ENCODE results near the gene APC. TPM values are rescaled to one million over a fixed set of nuclear protein-coding genes. Genes with fewer than 3 reads are reported as not detected.

The APC gene
- 17.6 TPM for polyA plus RNA-seq (2013, experiment 1 of 2)
- 17.9 TPM for polyA plus RNA-seq (2013, experiment 2 of 2)

DNA sequence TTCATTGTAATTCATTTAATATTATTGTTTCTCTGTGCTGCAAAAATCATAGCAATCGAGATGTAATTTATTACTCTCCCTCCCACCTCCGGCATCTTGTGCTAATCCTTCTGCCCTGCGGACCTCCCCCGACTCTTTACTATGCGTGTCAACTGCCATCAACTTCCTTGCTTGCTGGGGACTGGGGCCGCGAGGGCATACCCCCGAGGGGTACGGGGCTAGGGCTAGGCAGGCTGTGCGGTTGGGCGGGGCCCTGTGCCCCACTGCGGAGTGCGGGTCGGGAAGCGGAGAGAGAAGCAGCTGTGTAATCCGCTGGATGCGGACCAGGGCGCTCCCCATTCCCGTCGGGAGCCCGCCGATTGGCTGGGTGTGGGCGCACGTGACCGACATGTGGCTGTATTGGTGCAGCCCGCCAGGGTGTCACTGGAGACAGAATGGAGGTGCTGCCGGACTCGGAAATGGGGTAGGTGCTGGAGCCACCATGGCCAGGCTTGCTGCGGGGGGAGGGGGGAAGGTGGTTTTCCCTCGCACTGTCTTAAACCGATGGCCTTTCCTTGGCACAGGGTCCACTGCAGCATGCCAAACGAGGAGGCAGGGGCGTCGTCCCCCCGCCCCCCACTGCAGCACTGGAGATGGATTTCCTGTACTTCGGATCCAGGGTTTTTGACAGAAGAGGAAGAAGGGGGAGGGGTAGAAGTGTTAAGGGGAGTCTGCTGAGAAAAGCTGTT, at the start of gene APC:
APC (plus strand) TSS at position 423 of the 728 bp plus-strand sequence. CDS start 17,006 bp downstream, outside the sequence.
- Histone ChIP-seq H3K27me3 (ENCODE audit: insufficient read depth, low read length) (no peaks in the 10 kb centered on the region), H3K9me3 (ENCODE audit: insufficient read depth, low read depth, low read length) (no peaks in the 10 kb centered on the region), H3K27ac (ENCODE audit: low read depth, low read length) (peak within 1 kb of the TSS; percentile 53; the same call in 1 of the 2 replicates), H3K9ac (ENCODE audit: low read depth, low read length) (peak within 1 kb of the TSS; percentile 42), H3K4me3 (ENCODE audit: low read length) (peak within 1 kb of the TSS; percentile 80), H3K4me1 (ENCODE audit: insufficient read depth, low read length) (peaks cover 10% of the 10 kb centered on the region; the same call in 1 of the 2 replicates), H3K36me3 (ENCODE audit: insufficient read depth, low read length) (no peaks in the 10 kb centered on the region)
- WGBS: 1% methylated on average over 36 of the region's 36 CpGs

GRCh38 chr5:112689155-112689909, 48.4 kb upstream of the APC start:
- Histone ChIP-seq H3K4me3 (ENCODE audit: low read length) (no peak overlapping the region), H3K27me3 (ENCODE audit: insufficient read depth, low read length) (no peaks in the 10 kb centered on the region), H3K9ac (ENCODE audit: low read depth, low read length) (no peak overlapping the region), H3K36me3 (ENCODE audit: insufficient read depth, low read length) (no peaks in the 10 kb centered on the region), H3K4me1 (ENCODE audit: insufficient read depth, low read length) (peaks cover 6% of the 10 kb centered on the region; the same call in 1 of the 2 replicates), H3K27ac (ENCODE audit: low read depth, low read length) (no peak overlapping the region), H3K9me3 (ENCODE audit: insufficient read depth, low read depth, low read length) (no peaks in the 10 kb centered on the region)
- WGBS: 87% methylated on average over 2 of the region's 3 CpGs

- Histone ChIP-seq H3K4me3 (ENCODE audit: low read length) (no peak overlapping the region), H3K9me3 (ENCODE audit: insufficient read depth, low read depth, low read length) (no peaks in the 10 kb centered on the region), H3K36me3 (ENCODE audit: insufficient read depth, low read length) (no peaks in the 10 kb centered on the region), H3K27ac (ENCODE audit: low read depth, low read length) (no peak overlapping the region), H3K27me3 (ENCODE audit: insufficient read depth, low read length) (no peaks in the 10 kb centered on the region), H3K9ac (ENCODE audit: low read depth, low read length) (no peak overlapping the region), H3K4me1 (ENCODE audit: insufficient read depth, low read length) (peaks cover 6% of the 10 kb centered on the region; the same call in 1 of the 2 replicates)
- WGBS: 85% methylated on average over 3 of the region's 3 CpGs
Observed at GRCh38 chr5:112690605-112691338, 46.9 kb upstream of the APC start.

GRCh38 chr5:112691339-112691680, 46.4 kb upstream of the APC start:
- Histone ChIP-seq H3K9ac (ENCODE audit: low read depth, low read length) (no peak overlapping the region), H3K4me1 (ENCODE audit: insufficient read depth, low read length) (peaks cover 6% of the 10 kb centered on the region; the same call in 1 of the 2 replicates), H3K9me3 (ENCODE audit: insufficient read depth, low read depth, low read length) (no peaks in the 10 kb centered on the region), H3K36me3 (ENCODE audit: insufficient read depth, low read length) (no peaks in the 10 kb centered on the region), H3K27ac (ENCODE audit: low read depth, low read length) (no peak overlapping the region), H3K27me3 (ENCODE audit: insufficient read depth, low read length) (no peaks in the 10 kb centered on the region), H3K4me3 (ENCODE audit: low read length) (no peak overlapping the region)
- WGBS: 86% methylated on average over 1 of the region's 1 CpG

DNA sequence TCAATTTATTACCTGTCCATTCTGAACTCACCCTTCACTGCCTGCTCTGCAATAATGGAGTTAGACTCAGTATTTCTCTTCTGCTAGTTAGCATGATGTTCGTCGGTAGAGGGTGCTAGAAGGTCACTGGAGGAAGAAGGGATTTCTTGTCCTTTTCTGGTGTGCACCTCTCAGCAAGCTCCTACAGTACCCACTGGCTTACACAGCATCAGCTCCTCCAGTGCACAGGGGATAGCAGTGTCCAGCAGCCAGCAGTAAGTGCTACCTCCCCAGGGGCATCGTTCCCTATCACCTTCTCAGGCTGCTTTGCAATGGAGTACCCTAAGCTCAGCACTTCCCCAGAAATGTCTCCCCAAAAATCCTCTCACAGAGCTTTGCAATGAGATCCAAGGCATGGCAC, 45.9 kb upstream of the APC start:
- Histone ChIP-seq H3K27ac (ENCODE audit: low read depth, low read length) (no peak overlapping the region), H3K4me3 (ENCODE audit: low read length) (no peak overlapping the region), H3K9ac (ENCODE audit: low read depth, low read length) (no peak overlapping the region), H3K4me1 (ENCODE audit: insufficient read depth, low read length) (peaks cover 5% of the 10 kb centered on the region; the same call in 1 of the 2 replicates), H3K9me3 (ENCODE audit: insufficient read depth, low read depth, low read length) (no peaks in the 10 kb centered on the region), H3K27me3 (ENCODE audit: insufficient read depth, low read length) (no peaks in the 10 kb centered on the region), H3K36me3 (ENCODE audit: insufficient read depth, low read length) (no peaks in the 10 kb centered on the region)
- WGBS: 77% methylated on average over 3 of the region's 3 CpGs

- no peaks in the 10 kb centered on the region for H3K4me1 ChIP-seq (ENCODE audit: insufficient read depth, low read length)
- 100% methylated on average over 1 of the region's 1 CpG for WGBS
- no peaks in the 10 kb centered on the region for H3K27me3 ChIP-seq (ENCODE audit: insufficient read depth, low read length)
- no peak overlapping the region for H3K27ac ChIP-seq (ENCODE audit: low read depth, low read length)
- H3K4me3 ChIP-seq (ENCODE audit: low read length): no peak overlapping the region
- no peaks in the 10 kb centered on the region for H3K9me3 ChIP-seq (ENCODE audit: insufficient read depth, low read depth, low read length)
- H3K36me3 ChIP-seq (ENCODE audit: insufficient read depth, low read length): no peaks in the 10 kb centered on the region
- H3K9ac ChIP-seq (ENCODE audit: low read depth, low read length): no peak overlapping the region
Observed at GRCh38 chr5:112692472-112692871, 45.2 kb upstream of the APC start.

DNA sequence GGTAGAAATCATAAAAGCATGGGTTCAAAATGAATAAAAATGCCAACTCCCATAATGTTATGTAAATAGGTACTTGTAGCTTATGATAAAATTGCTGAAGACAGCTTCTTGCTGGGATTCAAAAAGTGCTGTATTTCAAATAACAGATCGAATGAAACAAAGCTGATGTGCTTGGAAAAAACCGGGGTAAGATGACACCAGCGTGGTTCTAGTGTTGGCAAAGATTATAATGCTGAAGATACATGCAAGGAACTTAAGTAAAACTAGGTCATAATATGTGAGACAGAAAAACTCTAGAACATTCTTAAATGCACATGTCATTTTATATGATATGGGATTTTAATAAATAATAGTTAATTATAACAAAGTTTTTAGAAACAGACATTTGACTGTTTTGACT, 44.4 kb upstream of the APC start:
- no peak overlapping the region for H3K4me3 ChIP-seq (ENCODE audit: low read length)
- no peak overlapping the region for H3K27ac ChIP-seq (ENCODE audit: low read depth, low read length)
- 93% methylated on average over 3 of the region's 3 CpGs for WGBS
- H3K27me3 ChIP-seq (ENCODE audit: insufficient read depth, low read length): no peaks in the 10 kb centered on the region
- H3K4me1 ChIP-seq (ENCODE audit: insufficient read depth, low read length): no peaks in the 10 kb centered on the region
- H3K9ac ChIP-seq (ENCODE audit: low read depth, low read length): no peak overlapping the region
- no peaks in the 10 kb centered on the region for H3K36me3 ChIP-seq (ENCODE audit: insufficient read depth, low read length)
- no peaks in the 10 kb centered on the region for H3K9me3 ChIP-seq (ENCODE audit: insufficient read depth, low read depth, low read length)

DNA sequence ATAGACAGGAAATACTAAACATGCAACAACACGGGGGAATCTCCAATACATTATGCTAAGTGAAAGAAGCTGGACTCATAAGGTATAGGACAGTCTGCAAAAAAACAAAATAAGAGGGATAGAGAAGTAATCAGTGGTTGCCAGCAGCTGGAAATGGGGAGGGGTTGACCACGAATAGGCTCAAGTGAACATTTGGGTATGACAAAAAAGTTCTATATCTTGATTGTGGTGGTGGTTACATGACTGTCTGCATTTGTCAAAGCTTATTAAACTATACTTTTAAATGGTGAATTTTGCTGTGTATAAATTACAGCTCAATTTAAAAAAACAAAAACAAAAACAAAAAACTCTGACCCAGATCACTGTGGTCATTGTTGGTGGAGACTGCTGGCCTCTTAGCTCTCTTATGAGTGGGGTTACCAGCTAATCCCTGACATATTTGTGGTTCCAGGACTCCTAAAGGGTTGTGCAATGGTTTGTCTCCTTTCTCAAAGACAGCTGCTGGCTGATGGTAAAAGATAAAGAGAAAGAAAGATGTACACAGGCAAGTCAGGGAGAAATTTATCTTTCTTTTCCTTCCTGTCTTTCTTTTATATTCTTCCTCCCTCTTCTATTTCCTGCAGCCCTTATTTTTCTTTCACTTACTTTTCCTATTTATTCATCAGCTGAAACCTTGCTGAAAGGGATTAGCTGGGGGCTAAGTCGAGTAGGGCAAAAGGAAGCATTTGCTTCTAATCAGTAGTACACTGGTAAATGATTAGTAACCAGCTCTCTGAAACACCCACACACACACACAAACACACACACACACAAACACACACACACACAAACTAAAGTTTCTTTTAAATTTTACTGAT, 42.6 kb upstream of the APC start:
- WGBS: 93% methylated on average over 2 of the region's 3 CpGs
- Histone ChIP-seq H3K4me3 (ENCODE audit: low read length) (no peak overlapping the region), H3K27me3 (ENCODE audit: insufficient read depth, low read length) (no peaks in the 10 kb centered on the region), H3K9me3 (ENCODE audit: insufficient read depth, low read depth, low read length) (no peaks in the 10 kb centered on the region), H3K36me3 (ENCODE audit: insufficient read depth, low read length) (no peaks in the 10 kb centered on the region), H3K27ac (ENCODE audit: low read depth, low read length) (no peak overlapping the region), H3K9ac (ENCODE audit: low read depth, low read length) (no peak overlapping the region), H3K4me1 (ENCODE audit: insufficient read depth, low read length) (no peaks in the 10 kb centered on the region)

GRCh38 chr5:112696786-112697185, 40.9 kb upstream of the APC start:
- Histone ChIP-seq H3K36me3 (ENCODE audit: insufficient read depth, low read length) (no peaks in the 10 kb centered on the region), H3K4me3 (ENCODE audit: low read length) (no peak overlapping the region), H3K9ac (ENCODE audit: low read depth, low read length) (no peak overlapping the region), H3K27me3 (ENCODE audit: insufficient read depth, low read length) (no peaks in the 10 kb centered on the region), H3K9me3 (ENCODE audit: insufficient read depth, low read depth, low read length) (no peaks in the 10 kb centered on the region), H3K27ac (ENCODE audit: low read depth, low read length) (no peak overlapping the region), H3K4me1 (ENCODE audit: insufficient read depth, low read length) (no peaks in the 10 kb centered on the region)
- WGBS: 63% methylated on average over 5 of the region's 5 CpGs

- Histone ChIP-seq H3K9ac (ENCODE audit: low read depth, low read length) (no peak overlapping the region), H3K36me3 (ENCODE audit: insufficient read depth, low read length) (no peaks in the 10 kb centered on the region), H3K4me3 (ENCODE audit: low read length) (no peak overlapping the region), H3K9me3 (ENCODE audit: insufficient read depth, low read depth, low read length) (no peaks in the 10 kb centered on the region), H3K27ac (ENCODE audit: low read depth, low read length) (no peak overlapping the region), H3K4me1 (ENCODE audit: insufficient read depth, low read length) (no peaks in the 10 kb centered on the region), H3K27me3 (ENCODE audit: insufficient read depth, low read length) (no peaks in the 10 kb centered on the region)
- WGBS: 92% methylated on average over 2 of the region's 2 CpGs
Observed at GRCh38 chr5:112697322-112697721, 40.4 kb upstream of the APC start.
